GM12865 (cell line): ENCODE measurements around the gene KCNC1.

Experiments used
- DNase-seq: peaks from one replicate; pipeline ENCODE4 v3.0.0; 2010; ENCODE audit warnings: low read depth
- H3K4me3 ChIP-seq: 2 replicates; pipeline ENCODE4 v1.5.1; 2011; ENCODE audit warnings: mild to moderate bottlenecking, low read depth, low read length, control low read depth
- CTCF ChIP-seq: IDR thresholded peaks from 2 replicates; pipeline ENCODE4 v1.5.1; 2011; ENCODE audit warnings: low read length, control low read depth, low read depth, inconsistent platforms; ENCODE audit not compliant: insufficient read depth; ENCODE audit errors: missing control alignments

Gene KCNC1

GRCh38 chr11:17781626-17782025 is 47.0 kb downstream of the KCNC1 start:
- H3K4me3 ChIP-seq, result no peak overlapping the region
- no peak for TF ChIP-seq CTCF
- no peak for DNase-seq

GRCh38 chr11:17782145-17782544 is 47.6 kb downstream of the KCNC1 start:
- TF ChIP-seq CTCF, result no peak
- no peak for DNase-seq
- H3K4me3 ChIP-seq, result no peak overlapping the region

GRCh38 chr11:17782603-17783337 is 48.2 kb downstream of the KCNC1 start:
- no peak for DNase-seq
- H3K4me3 ChIP-seq, result no peak overlapping the region
- TF ChIP-seq CTCF, result no peak

- TF ChIP-seq CTCF, result no peak
- H3K4me3 ChIP-seq, result no peak overlapping the region
- no peak for DNase-seq
Observed at GRCh38 chr11:17783878-17784277, 49.3 kb downstream of the KCNC1 start.

DNA sequence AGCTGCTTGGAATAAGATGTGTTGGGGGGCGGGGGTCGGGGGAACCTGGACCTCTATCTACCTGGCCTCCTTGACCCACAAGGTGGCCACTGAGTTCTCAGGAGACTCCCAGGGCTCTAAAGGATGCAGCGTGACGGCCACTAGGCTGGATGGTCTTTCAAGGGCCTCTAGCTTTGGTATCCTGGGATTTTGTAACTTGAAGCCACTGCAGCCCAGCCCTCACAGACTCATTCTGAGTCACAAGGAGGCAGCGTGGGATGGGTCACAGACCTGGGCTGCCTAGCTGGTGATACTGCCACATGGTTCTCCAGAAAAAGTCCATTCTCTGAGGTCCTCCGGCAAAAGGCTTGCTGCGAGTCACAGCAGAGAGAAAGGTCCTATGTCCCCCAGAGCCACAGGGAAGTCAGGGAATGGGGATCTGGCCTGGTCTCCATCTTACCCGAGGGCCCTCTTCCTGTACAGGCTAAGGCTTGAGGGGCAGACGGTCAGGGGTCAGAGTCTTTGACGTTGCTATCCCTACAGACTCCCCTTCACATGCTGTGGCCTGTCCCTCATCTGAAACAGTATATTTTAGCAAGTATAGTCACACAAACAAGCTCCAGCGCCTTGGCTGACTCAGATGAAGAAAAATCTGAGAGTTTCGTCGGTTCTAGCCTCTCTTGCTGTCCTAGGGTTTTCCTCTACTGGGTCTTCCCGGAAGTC is 52.4 kb downstream of the KCNC1 start:
- no peak for DNase-seq
- no peak overlapping the region for H3K4me3 ChIP-seq
- no peak for TF ChIP-seq CTCF

DNA sequence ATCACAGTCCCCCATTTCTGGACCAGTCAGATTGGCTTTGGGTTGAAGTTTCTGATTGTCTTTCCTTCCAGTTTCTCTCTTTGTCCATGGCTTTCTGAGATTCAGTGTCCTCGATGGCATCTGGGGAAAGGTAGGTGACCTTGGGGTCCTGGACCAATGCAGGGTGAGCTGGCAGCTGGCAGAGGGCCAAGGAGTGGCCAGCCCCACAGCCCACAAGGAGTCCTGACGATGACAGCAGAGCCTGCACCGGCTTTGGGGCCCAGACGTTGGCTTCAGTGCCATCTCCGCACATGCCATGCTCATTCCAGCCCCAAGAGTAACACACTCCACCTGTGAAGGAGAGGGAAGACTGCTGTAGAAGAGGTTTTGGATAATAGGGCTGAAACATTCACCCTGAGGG is 53.5 kb downstream of the KCNC1 start:
- no peak for TF ChIP-seq CTCF
- DNase-seq, result no peak
- no peak overlapping the region for H3K4me3 ChIP-seq
